IMR-90 (cell line): Measurements from ENCODE around the gene EMX2. TPM values are rescaled to one million over a fixed set of nuclear protein-coding genes. Genes with fewer than 3 reads are reported as not detected.

Source experiments
- ATAC-seq: fragments of 200-7000 bp; cut with Tn5 transposase; 2 replicates; pipeline ENCODE4 v1.9.1; 2020; ENCODE audit warnings: low read depth, mild to moderate bottlenecking, moderate library complexity
- BruUV-seq: library from RNA; stranded (reverse); fragments of 400-500 nt; replicated peaks from 2 replicates; lab custom pipeline; 2021; lab: Mats Ljungman, UMichigan
- CTCF ChIA-PET: fragments of 300-600 bp; formaldehyde crosslinking; extraction: SDS; loops from one replicate; lab custom pipeline; 2021; ENCODE audit warnings: antibody characterized with exemption; lab: Yijun Ruan, JAX
- POLR2A ChIA-PET: fragments of 300-600 bp; sonication (Branson Sonifier 250); formaldehyde crosslinking; loops from one replicate; lab custom pipeline; 2022; ENCODE audit warnings: antibody characterized with exemption; ENCODE audit not compliant: unreplicated experiment; lab: Charles Lee
- DNase-seq: peaks from one replicate; pipeline ENCODE4 v3.0.0; 2013
- H2AFZ ChIP-seq: replicated peaks from 2 replicates; pipeline ENCODE3; 2013; ENCODE audit warnings: low read length, mild to moderate bottlenecking; ENCODE audit not compliant: poor library complexity
- H2AK5ac ChIP-seq: 2 replicates; pipeline ENCODE4 v1.6.1; 2013; ENCODE audit warnings: low read depth, low read length, inconsistent platforms
- H2AK9ac ChIP-seq: replicated peaks from 2 replicates; pipeline ENCODE3; 2013; ENCODE audit warnings: mild to moderate bottlenecking, low read depth, low read length, moderate library complexity; ENCODE audit not compliant: poor library complexity
- H2BK120ac ChIP-seq: 2 replicates; pipeline ENCODE4 v1.6.1; 2013; ENCODE audit warnings: low read depth, low read length, inconsistent platforms
- H2BK15ac ChIP-seq: 3 replicates; pipeline ENCODE4 v1.6.1; 2013; ENCODE audit warnings: low read depth, low read length, inconsistent platforms
- H2BK20ac ChIP-seq: 2 replicates; pipeline ENCODE4 v1.6.1; 2013; ENCODE audit warnings: low read depth, mild to moderate bottlenecking, inconsistent platforms, low read length, moderate library complexity
- H2BK5ac ChIP-seq: 2 replicates; pipeline ENCODE4 v1.6.1; 2013; ENCODE audit warnings: mild to moderate bottlenecking, low read depth, low read length, inconsistent platforms; ENCODE audit not compliant: poor library complexity, severe bottlenecking
- H3K14ac ChIP-seq: replicated peaks from 2 replicates; pipeline ENCODE4 v1.6.1; 2013; ENCODE audit warnings: low read depth, low read length, inconsistent platforms
- H3K18ac ChIP-seq: 2 replicates; pipeline ENCODE4 v1.6.1; 2013; ENCODE audit warnings: low read depth, low read length, control low read depth
- H3K23ac ChIP-seq: 2 replicates; pipeline ENCODE4 v1.6.1; 2013; ENCODE audit warnings: low read depth, low read length, inconsistent platforms
- H3K27ac ChIP-seq: 2 replicates; pipeline ENCODE4 v1.5.1; 2013; ENCODE audit warnings: mild to moderate bottlenecking, control low read depth, low read length; ENCODE audit not compliant: insufficient read depth
- H3K27me3 ChIP-seq: 2 replicates; pipeline ENCODE4 v1.6.1; 2013; ENCODE audit warnings: low read length; ENCODE audit not compliant: control insufficient read depth, insufficient read depth
- H3K36me3 ChIP-seq: 2 replicates; pipeline ENCODE4 v1.6.1; 2013; ENCODE audit warnings: low read length, mixed read lengths; ENCODE audit not compliant: control insufficient read depth, insufficient read depth
- H3K4ac ChIP-seq: 2 replicates; pipeline ENCODE4 v1.6.1; 2013; ENCODE audit warnings: low read depth, low read length, inconsistent platforms
- H3K4me1 ChIP-seq: 2 replicates; pipeline ENCODE4 v1.6.1; 2013; ENCODE audit warnings: low read length, mixed read lengths; ENCODE audit not compliant: control insufficient read depth, insufficient read depth
- H3K4me2 ChIP-seq: 2 replicates; pipeline ENCODE4 v1.6.1; 2013; ENCODE audit warnings: low read depth, mild to moderate bottlenecking, control low read depth, low read length, moderate library complexity
- H3K4me3 ChIP-seq: 2 replicates; pipeline ENCODE4 v1.5.1; 2013; ENCODE audit warnings: low read depth, mild to moderate bottlenecking, control low read depth, low read length, moderate library complexity; ENCODE audit not compliant: insufficient read depth
- H3K56ac ChIP-seq: 2 replicates; pipeline ENCODE4 v1.6.1; 2013; ENCODE audit warnings: low read length, inconsistent platforms; ENCODE audit not compliant: insufficient read depth; ENCODE audit errors: extremely low read depth
- H3K79me1 ChIP-seq, 2 experiments: 2 replicates each; pipeline ENCODE4 v1.6.1; 2013; ENCODE audit warnings: low read length in 2 of 2, inconsistent platforms in 1 of 2, low read depth in 1 of 2
- H3K9ac ChIP-seq: 2 replicates; pipeline ENCODE4 v1.6.1; 2013; ENCODE audit warnings: low read depth, low read length, control low read depth
- H3K9me1 ChIP-seq: 2 replicates; pipeline ENCODE4 v1.6.1; 2013; ENCODE audit warnings: low read length, inconsistent platforms; ENCODE audit not compliant: insufficient read depth
- H3K9me3 ChIP-seq: 2 replicates; pipeline ENCODE4 v1.6.1; 2013; ENCODE audit warnings: low read length; ENCODE audit not compliant: control insufficient read depth, insufficient read depth
- H4K20me1 ChIP-seq: 2 replicates; pipeline ENCODE4 v1.6.1; 2013; ENCODE audit warnings: low read length, inconsistent platforms; ENCODE audit not compliant: insufficient read depth
- H4K5ac ChIP-seq: 2 replicates; pipeline ENCODE4 v1.6.1; 2013; ENCODE audit warnings: mild to moderate bottlenecking, low read depth, low read length, control low read depth
- H4K8ac ChIP-seq, 2 experiments: 2 replicates each; pipeline ENCODE4 v1.6.1; 2013; ENCODE audit warnings: low read depth in 2 of 2, low read length in 2 of 2, control low read depth in 1 of 2, inconsistent platforms in 1 of 2
- H4K91ac ChIP-seq: 2 replicates; pipeline ENCODE4 v1.6.1; 2013; ENCODE audit warnings: low read depth, low read length, inconsistent platforms; ENCODE audit not compliant: insufficient read depth
- CEBPB ChIP-seq: IDR thresholded peaks from 2 replicates; pipeline ENCODE4 v1.6.1; 2012; ENCODE audit warnings: low read depth, low read length, improper control_type of control experiment
- CHD1 ChIP-seq: IDR thresholded peaks from 2 replicates; pipeline ENCODE4 v1.6.1; 2012; ENCODE audit warnings: low read depth, low read length, improper control_type of control experiment
- CTCF ChIP-seq: conservative IDR thresholded peaks from 2 replicates; pipeline ENCODE4 v1.5.1; 2012; ENCODE audit warnings: mild to moderate bottlenecking, low read depth, low read length, improper control_type of control experiment
- MAFK ChIP-seq: IDR thresholded peaks from 2 replicates; pipeline ENCODE4 v1.6.1; 2012; ENCODE audit warnings: low read depth, low read length, improper control_type of control experiment
- MAZ ChIP-seq: IDR thresholded peaks from 2 replicates; pipeline ENCODE4 v1.6.1; 2012; ENCODE audit warnings: low read depth, mild to moderate bottlenecking, low read length, improper control_type of control experiment, moderate library complexity, borderline replicate concordance
- POLR2A ChIP-seq: IDR thresholded peaks from 2 replicates; pipeline ENCODE4 v1.6.1; 2012; ENCODE audit warnings: mild to moderate bottlenecking, low read depth, low read length
- RAD21 ChIP-seq: IDR thresholded peaks from 2 replicates; pipeline ENCODE4 v1.6.1; 2012; ENCODE audit warnings: low read length, improper control_type of control experiment
- RCOR1 ChIP-seq: IDR thresholded peaks from 2 replicates; pipeline ENCODE4 v1.6.1; 2012; ENCODE audit warnings: mild to moderate bottlenecking, low read length, improper control_type of control experiment; ENCODE audit not compliant: insufficient replicate concordance
- RFX5 ChIP-seq: IDR thresholded peaks from 2 replicates; pipeline ENCODE4 v1.8.0; 2012; ENCODE audit warnings: low read depth, mild to moderate bottlenecking, low read length, moderate library complexity
- SMC3 ChIP-seq: fragments of 150-350 bp; IDR thresholded peaks from 2 replicates; pipeline ENCODE4 v1.6.1; 2016; ENCODE audit warnings: low read depth, mild to moderate bottlenecking, antibody characterized with exemption, low read length, moderate library complexity
- USF2 ChIP-seq: fragments of 150-350 bp; IDR thresholded peaks from 2 replicates; pipeline ENCODE4 v1.6.1; 2017; ENCODE audit warnings: mild to moderate bottlenecking, antibody characterized with exemption, low read length, low read depth
- WGBS, 2 experiments: methylation state at CpG; one replicate each; pipeline versions ENCODE4 v1.1.5 to v1.1.7; 2013; ENCODE audit warnings: missing lambda C conversion rate in 2 of 2; ENCODE audit not compliant: insufficient read length in 1 of 2; ENCODE audit errors: extremely low coverage in 2 of 2; 5-methylcytosine and 5-hydroxymethylcytosine counted together
- dilution Hi-C: fragments of 300-500 bp; cut with HindIII; formaldehyde crosslinking; loops from one replicate; pipeline ENCODE4 v1.14.3; 2018; ENCODE audit warnings: low sequenced_read_pairs; ENCODE audit not compliant: unreplicated experiment
- in situ Hi-C: fragments of 300-500 bp; cut with MboI; formaldehyde crosslinking; loops from 3 replicates; pipeline ENCODE4 v1.14.3; 2019; ENCODE audit warnings: low sequenced_read_pairs, inconsistent platforms, mixed read lengths
- intact Hi-C: fragments of 100-400 bp; cut with micrococcal nuclease; formaldehyde crosslinking; loops from 2 replicates; pipeline ENCODE4 v1.10.0; 2022
- polyA plus RNA-seq, 3 experiments: library from polyadenylated mRNA; depleted of rRNA; stranded (reverse); fragments of >200 nt; gene quantifications; 2 replicates each; pipeline ENCODE4 v1.2.3, GENCODE V29; 2012; ENCODE audit warnings: low replicate concordance in 1 of 3
- total RNA-seq: library from RNA; depleted of rRNA; stranded (reverse); fragments of >200 nt; gene quantifications from 2 replicates; pipeline ENCODE4 v1.2.3, GENCODE V29; 2012

The EMX2 gene
- total and polyA plus RNA-seq, 2 of the 4 experiments (the other 2 are of a cell fraction): not detected

- WGBS, 2 experiments: no CpG with 5 or more reads among the region's 2 CpGs
- H4K5ac ChIP-seq: no peak overlapping the region
- in situ Hi-C loops: no loop called here
- dilution Hi-C loops: no loop called here
- no peaks in the 10 kb centered on the region for H3K27me3 ChIP-seq
- H3K79me1 ChIP-seq: no peaks in the 10 kb centered on the region
- H3K27ac ChIP-seq: no peak overlapping the region
- ATAC-seq (no peak), DNase-seq (no peak)
- no peak overlapping the region for H2BK15ac ChIP-seq
- H3K4ac ChIP-seq: no peak overlapping the region
- H3K9me1 ChIP-seq: no peaks in the 10 kb centered on the region
- no peak overlapping the region for H2AK5ac ChIP-seq
- no peak overlapping the region for H3K18ac ChIP-seq
- H4K20me1 ChIP-seq: no peaks in the 10 kb centered on the region
- POLR2A ChIA-PET: no interaction called here
- no peak overlapping the region for H3K9ac ChIP-seq
- no peak overlapping the region for H3K14ac ChIP-seq
- no peak overlapping the region for H2AK9ac ChIP-seq
- no peak overlapping the region for H4K91ac ChIP-seq
- H2BK5ac ChIP-seq: no peak overlapping the region
- no peaks in the 10 kb centered on the region for H3K36me3 ChIP-seq
- CTCF ChIA-PET: no interaction called here
- H3K9me3 ChIP-seq: peaks cover 20% of the 10 kb centered on the region
- no peak overlapping the region for H2BK120ac ChIP-seq
- no peak overlapping the region for H2AFZ ChIP-seq
- H2BK20ac ChIP-seq: no peak overlapping the region
- intact Hi-C loops: no loop called here
- H3K4me1 ChIP-seq: no peaks in the 10 kb centered on the region
- H3K4me2 ChIP-seq: no peak overlapping the region
- BruUV-seq: no TSS peak
- H3K56ac ChIP-seq: no peak overlapping the region
- TF ChIP-seq CHD1: no peak
- no peak for TF ChIP-seq USF2
- no peak for TF ChIP-seq RAD21
- no peak for TF ChIP-seq MAFK
- no peak for TF ChIP-seq POLR2A
- no peak for TF ChIP-seq SMC3
- TF ChIP-seq RCOR1: no peak
- no peak for TF ChIP-seq MAZ
- no peak for TF ChIP-seq CEBPB
- no peak for TF ChIP-seq CTCF
- no peak for TF ChIP-seq RFX5
- no peak overlapping the region for H3K23ac ChIP-seq
- H3K4me3 ChIP-seq: no peak overlapping the region
- H4K8ac ChIP-seq: no peak overlapping the region
Measured at GRCh38 chr10:117581961-117582360, 39.4 kb downstream of the EMX2 start.
